GM21423 (cell line): ENCODE data around the gene PCYT1B.
"Not testable (repeated sequence)": the region's sequence is repeated elsewhere in the genome, so short reads cannot be mapped to it uniquely, and the experiment has no call there.

Source experiments
- ATAC-seq: cut with Tn5 transposase; IDR thresholded peaks from one replicate; pipeline ENCODE4 v1.9.1; 2021; ENCODE audit warnings: mild to moderate bottlenecking, moderate library complexity; ENCODE audit not compliant: unreplicated experiment

Gene PCYT1B

GRCh38 chrX:24646745-24647182 lies 383 bp downstream of the PCYT1B start:
- no peak for ATAC-seq

- no peak for ATAC-seq
Measured at GRCh38 chrX:24646006-24646405, 1.1 kb downstream of the PCYT1B start.

GRCh38 chrX:24643116-24643515 lies 4.0 kb downstream of the PCYT1B start:
- no peak for ATAC-seq

- no peak for ATAC-seq
Measured at GRCh38 chrX:24629701-24630100, 17.4 kb downstream of the PCYT1B start.

GRCh38 chrX:24619647-24620046 lies 27.5 kb downstream of the PCYT1B start:
- no peak for ATAC-seq

- no peak for ATAC-seq
Measured at GRCh38 chrX:24610516-24610915, 36.6 kb downstream of the PCYT1B start.

- no peak for ATAC-seq
Measured at GRCh38 chrX:24607616-24608015, 39.5 kb downstream of the PCYT1B start.

GRCh38 chrX:24605941-24606340 lies 41.2 kb downstream of the PCYT1B start:
- ATAC-seq: not testable (repeated sequence)

- ATAC-seq: no peak
Measured at GRCh38 chrX:24603191-24603590, 44.0 kb downstream of the PCYT1B start.

- no peak for ATAC-seq
Measured at GRCh38 chrX:24601858-24602257, 45.3 kb downstream of the PCYT1B start.

- no peak for ATAC-seq
Measured at GRCh38 chrX:24594501-24594900, 52.6 kb downstream of the PCYT1B start.

- no peak for ATAC-seq
Measured at GRCh38 chrX:24590111-24590510, 57.0 kb downstream of the PCYT1B start.

GRCh38 chrX:24577091-24577490 lies 70.1 kb downstream of the PCYT1B start:
- no peak for ATAC-seq

- no peak for ATAC-seq
Measured at GRCh38 chrX:24575496-24575895, 71.7 kb downstream of the PCYT1B start.

GRCh38 chrX:24574743-24575142 lies 72.4 kb downstream of the PCYT1B start:
- ATAC-seq: no peak

- no peak for ATAC-seq
Measured at GRCh38 chrX:24567169-24567568, 80.0 kb downstream of the PCYT1B start.

GRCh38 chrX:24566240-24566639 lies 80.9 kb downstream of the PCYT1B start:
- no peak for ATAC-seq

GRCh38 chrX:24563291-24564010 lies 83.7 kb downstream of the PCYT1B start:
- no peak for ATAC-seq

- no peak for ATAC-seq
Measured at GRCh38 chrX:24561121-24561520, 86.0 kb downstream of the PCYT1B start.

GRCh38 chrX:24553011-24553410 lies 94.1 kb downstream of the PCYT1B start:
- ATAC-seq: no peak

GRCh38 chrX:24550166-24550565 lies 97.0 kb downstream of the PCYT1B start:
- ATAC-seq: no peak

GRCh38 chrX:24547961-24548360 lies 99.2 kb downstream of the PCYT1B start:
- no peak for ATAC-seq

- no peak for ATAC-seq
Measured at GRCh38 chrX:24542756-24543155, 104.4 kb downstream of the PCYT1B start.
